ENCODE results near the gene HNRNPU. TPM values are rescaled to one million over a fixed set of nuclear protein-coding genes. Genes with fewer than 3 reads are reported as not detected.

Gene HNRNPU
- total RNA-seq, 2 donors from 2014 or later: 403 to 475 TPM

DNA sequence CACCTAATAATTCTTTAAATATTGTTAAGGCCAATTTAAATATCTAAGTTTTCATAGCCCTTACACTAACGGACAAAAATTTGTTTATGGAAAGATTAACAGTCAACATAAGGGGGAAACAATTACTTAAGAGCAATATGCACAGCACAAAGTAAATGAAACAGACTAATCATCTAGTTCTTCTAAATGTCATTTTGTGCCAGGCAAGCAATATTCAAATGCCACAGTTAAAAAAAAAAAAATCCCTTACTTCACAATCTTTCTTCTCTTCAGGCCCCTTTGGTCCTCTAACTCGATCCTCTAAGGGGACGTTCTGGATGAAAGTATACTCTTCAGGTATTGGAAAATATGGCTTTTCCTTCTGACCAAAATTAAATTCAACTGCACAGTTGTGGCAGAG lies 6.6 kb downstream of the HNRNPU start:
- peaks cover 81% of the 10 kb centered on the region for H3K36me3 Mint-ChIP-seq
- peak overlapping the region; percentile 43 to 71 for H3K27ac Mint-ChIP-seq
- ATAC-seq: no peak
- peaks cover 60 to 83% of the 10 kb centered on the region in 2 donors for H3K4me1 Mint-ChIP-seq (ENCODE audit: low read depth in 2 of 2)
- H3K27me3 Mint-ChIP-seq: no peaks in the 10 kb centered on the region
- H3K4me3 Mint-ChIP-seq: peak overlapping the region; percentile 43
- DNase-seq (ENCODE audit: low spot score): no peak
- H3K9me3 Mint-ChIP-seq: no peaks in the 10 kb centered on the region

DNA sequence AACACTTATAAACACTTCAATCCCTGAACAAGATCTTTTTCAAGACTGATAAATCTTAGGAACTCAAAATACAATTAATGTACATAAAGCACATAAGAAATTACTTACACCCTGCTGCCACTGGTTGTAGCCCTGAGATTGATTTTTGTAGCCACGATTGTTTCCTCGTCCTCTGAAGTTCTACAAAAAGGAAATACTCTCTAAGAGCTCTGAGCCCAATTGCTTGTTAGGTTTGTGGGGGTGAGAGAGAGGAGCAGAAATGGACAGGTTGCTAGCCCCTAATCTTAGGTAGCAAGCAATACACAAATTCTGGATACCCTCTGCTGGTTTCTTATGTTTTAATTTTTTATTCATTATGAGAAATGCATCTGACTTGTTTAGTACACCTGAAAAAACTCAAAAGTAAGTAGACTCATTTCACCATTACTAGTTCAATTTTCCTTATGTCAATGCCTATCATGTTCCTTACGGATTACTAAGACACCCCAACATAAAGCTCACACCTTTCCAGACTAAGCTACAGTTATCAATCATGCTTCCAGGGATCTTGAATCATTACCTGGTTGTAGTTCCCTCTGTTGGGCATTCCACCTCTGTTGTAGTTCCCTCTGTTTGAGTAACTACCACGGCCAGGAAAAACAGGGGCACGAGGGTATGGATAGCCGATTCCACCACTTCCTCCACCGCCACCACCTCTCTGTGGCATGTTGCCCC lies 9.3 kb downstream of the HNRNPU start:
- no peaks in the 10 kb centered on the region for H3K9me3 Mint-ChIP-seq
- H3K36me3 Mint-ChIP-seq: peaks cover 70% of the 10 kb centered on the region
- ATAC-seq: peak in 1 of 2 donors; percentile 41
- H3K4me3 Mint-ChIP-seq: peak overlapping the region; percentile 31
- no peaks in the 10 kb centered on the region for H3K27me3 Mint-ChIP-seq
- peaks cover 51 to 72% of the 10 kb centered on the region in 2 donors for H3K4me1 Mint-ChIP-seq (ENCODE audit: low read depth in 2 of 2)
- no peak for DNase-seq (ENCODE audit: low spot score)
- H3K27ac Mint-ChIP-seq: peak overlapping the region; percentile 43 to 71

DNA sequence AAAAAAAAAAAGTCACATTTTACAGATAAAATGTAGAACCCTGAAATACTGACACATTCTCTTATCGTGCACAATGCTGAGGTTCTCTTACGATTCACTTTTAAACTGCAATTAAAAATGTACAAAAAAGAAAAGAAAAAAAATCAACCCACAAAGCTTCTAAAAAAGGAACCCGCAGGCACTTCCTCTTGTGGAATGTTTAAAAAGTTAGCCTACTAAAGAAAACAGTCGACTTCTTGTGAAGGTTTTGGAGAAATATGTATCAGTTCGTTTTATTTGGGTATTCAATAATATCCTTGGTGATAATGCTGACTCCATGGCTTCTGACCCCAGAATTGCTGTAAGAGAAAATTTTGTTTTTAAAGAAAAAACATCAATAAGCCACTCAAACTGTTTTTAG lies 10.2 kb downstream of the HNRNPU start:
- H3K36me3 Mint-ChIP-seq: peaks cover 70% of the 10 kb centered on the region
- H3K4me1 Mint-ChIP-seq (ENCODE audit: low read depth in 2 of 2): peaks cover 53 to 70% of the 10 kb centered on the region in 2 donors
- H3K4me3 Mint-ChIP-seq: peak overlapping the region; percentile 31
- ATAC-seq: no peak
- DNase-seq (ENCODE audit: low spot score): no peak
- no peaks in the 10 kb centered on the region for H3K9me3 Mint-ChIP-seq
- H3K27me3 Mint-ChIP-seq: no peaks in the 10 kb centered on the region
- H3K27ac Mint-ChIP-seq: peak overlapping the region; percentile 67 to 71

DNA sequence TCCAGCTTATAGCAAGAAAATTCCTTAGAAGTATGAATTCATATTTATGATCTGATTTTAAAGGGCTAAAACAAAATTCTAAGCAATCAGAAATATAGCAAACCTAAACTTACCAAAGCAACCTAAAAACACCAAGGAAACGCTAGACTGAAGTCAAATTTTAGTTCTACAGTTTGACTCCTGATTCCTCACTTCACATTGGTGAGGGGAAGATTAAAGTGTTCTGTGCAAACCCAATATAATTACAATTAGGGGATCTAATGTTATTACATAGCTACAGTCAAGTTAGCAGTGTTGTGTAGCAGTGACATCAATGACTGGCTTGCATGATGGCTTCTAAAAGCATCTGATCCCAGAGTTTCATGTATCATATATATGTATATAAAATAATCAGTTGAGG lies 11.6 kb downstream of the HNRNPU start:
- DNase-seq (ENCODE audit: low spot score): no peak
- ATAC-seq: no peak
- Mint-ChIP-seq H3K27me3 (no peaks in the 10 kb centered on the region), H3K4me1 (ENCODE audit: low read depth in 2 of 2) (peaks cover 51 to 72% of the 10 kb centered on the region in 2 donors), H3K27ac (peak overlapping the region; percentile 71 to 84), H3K36me3 (peaks cover 67% of the 10 kb centered on the region), H3K9me3 (no peaks in the 10 kb centered on the region), H3K4me3 (no peak overlapping the region)

DNA sequence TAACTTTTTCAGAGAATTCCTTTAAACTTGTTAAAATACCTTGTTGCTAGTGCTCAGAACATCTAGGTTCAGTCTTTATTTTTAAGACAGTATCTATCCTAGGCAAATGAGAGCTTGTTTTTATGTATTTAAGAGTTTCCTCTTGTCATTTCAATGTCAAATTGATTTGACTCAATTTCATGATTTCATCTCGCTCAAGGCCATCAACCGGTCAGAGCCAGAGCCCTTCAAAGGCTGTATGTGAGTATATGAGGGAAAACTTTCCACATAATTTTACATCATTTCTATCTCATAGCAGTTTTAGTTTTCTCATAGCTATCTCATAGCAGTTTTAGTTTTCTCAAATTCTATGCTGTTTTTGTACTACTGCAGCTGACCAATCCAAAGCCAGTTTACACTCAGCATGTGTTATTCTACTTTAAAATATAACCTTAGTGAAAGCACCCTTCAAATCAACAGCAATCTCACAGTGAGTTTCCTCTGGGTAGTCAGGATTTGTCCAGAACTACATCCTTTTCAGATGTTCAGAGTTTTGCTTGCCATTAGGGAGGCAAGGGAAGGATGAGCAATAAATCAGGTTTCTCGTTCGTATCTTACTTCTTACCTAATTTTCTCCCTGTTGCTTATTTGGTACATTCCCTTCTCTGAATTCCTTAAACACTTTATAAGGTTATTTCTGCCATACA lies 12.7 kb downstream of the HNRNPU start:
- Mint-ChIP-seq H3K36me3 (peaks cover 64% of the 10 kb centered on the region), H3K27me3 (no peaks in the 10 kb centered on the region), H3K9me3 (no peaks in the 10 kb centered on the region), H3K27ac (peak overlapping the region; percentile 71 to 84), H3K4me1 (ENCODE audit: low read depth in 2 of 2) (peaks cover 51 to 64% of the 10 kb centered on the region in 2 donors), H3K4me3 (no peak overlapping the region)
- no peak for DNase-seq (ENCODE audit: low spot score)
- no peak for ATAC-seq

DNA sequence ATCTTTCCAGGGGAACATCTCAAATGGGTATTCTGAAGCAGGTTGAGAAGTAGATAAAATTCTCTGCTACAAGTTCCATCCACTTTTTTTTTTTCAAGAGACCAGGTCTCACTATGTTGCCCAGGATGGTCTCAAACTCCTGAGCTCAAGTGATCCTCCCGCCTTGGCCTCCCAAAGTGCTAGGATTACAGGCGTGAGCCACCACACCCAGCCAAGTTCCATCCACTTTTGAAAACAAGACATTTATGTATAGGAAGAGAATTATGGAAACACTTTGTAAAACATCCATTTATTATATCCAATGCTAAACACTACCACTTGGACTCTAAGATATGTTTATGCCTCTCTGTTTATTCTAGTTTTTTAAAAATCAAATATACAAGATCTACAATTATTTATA lies 13.4 kb downstream of the HNRNPU start:
- Mint-ChIP-seq H3K27ac (peak overlapping the region in 1 of 2 donors; percentile 29), H3K27me3 (no peaks in the 10 kb centered on the region), H3K36me3 (peaks cover 64% of the 10 kb centered on the region), H3K4me3 (no peak overlapping the region), H3K4me1 (ENCODE audit: low read depth in 2 of 2) (peaks cover 52 to 65% of the 10 kb centered on the region in 2 donors), H3K9me3 (no peaks in the 10 kb centered on the region)
- ATAC-seq (no peak), DNase-seq (ENCODE audit: low spot score) (no peak)

DNA sequence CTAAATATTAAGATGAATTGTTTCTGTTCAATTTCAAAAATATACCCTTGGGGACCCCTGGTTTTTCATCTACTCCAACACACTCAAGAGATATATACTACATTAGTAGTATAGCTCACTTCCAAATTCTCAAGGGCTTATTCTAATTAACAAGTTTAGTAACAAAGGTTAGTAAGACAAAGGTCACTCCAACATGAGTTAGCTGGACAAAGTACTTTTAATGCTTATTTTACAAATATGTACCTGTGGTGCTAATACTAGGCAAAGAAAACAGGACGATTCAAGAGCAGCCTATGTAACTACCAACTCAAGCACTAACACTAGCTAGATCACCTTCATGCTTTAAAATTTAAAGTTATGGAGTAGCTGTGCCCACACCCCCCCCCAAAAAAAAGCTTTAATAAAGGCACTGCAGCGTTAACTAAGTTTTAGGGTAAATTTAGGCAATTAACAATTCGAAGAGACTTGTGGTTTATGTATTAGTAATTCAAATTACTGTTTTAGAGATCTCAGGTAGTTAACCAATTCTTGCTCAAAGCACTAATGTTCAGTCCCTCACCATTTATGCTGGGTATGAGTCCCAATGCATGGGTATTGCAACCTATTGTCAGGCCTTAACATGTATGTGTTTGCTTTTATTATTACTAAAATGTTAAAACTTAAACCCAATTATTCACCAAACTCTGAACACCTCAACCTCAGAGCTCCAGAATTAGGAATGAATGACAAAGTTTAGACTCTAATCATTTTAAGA lies 14.1 kb downstream of the HNRNPU start:
- peaks cover 49 to 63% of the 10 kb centered on the region in 2 donors for H3K4me1 Mint-ChIP-seq (ENCODE audit: low read depth in 2 of 2)
- no peak for ATAC-seq

DNA sequence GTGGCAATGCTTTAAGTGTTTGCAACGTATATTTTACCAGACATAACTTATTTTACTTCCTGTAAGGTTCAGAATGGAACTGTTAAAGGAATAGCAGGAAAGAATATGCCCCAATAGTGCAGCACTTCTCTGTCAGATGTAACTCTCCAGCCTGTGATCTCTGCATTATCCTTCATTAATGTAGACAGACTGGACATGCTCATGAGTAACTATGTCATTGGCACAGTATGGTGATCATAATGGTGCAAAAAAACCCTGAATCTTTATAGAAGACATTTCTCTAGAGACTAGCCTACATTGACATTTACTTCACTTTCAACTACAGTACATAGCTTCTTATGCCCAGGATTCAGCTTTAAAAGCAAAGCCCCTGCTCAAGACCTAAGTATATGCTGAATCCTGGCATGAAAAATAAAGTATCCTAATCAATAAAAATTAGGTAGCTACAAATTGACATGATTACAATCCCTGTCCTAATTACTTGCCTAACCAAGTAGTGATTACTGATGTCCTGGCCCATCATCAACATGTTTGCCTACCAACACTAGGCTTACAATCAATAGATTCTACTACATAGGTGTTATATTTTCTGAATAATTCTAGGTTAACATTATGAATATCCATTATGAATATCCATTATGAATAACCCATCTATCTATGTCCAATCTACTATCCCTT lies 15.0 kb downstream of the HNRNPU start:
- Mint-ChIP-seq H3K4me3 (no peak overlapping the region), H3K4me1 (ENCODE audit: low read depth in 2 of 2) (peaks cover 43 to 54% of the 10 kb centered on the region in 2 donors), H3K27ac (peak overlapping the region; percentile 62 to 79)

More for the DNA sequence above, 14.1 kb downstream of the HNRNPU start:
- Mint-ChIP-seq H3K4me3 (no peak overlapping the region), H3K27me3 (no peaks in the 10 kb centered on the region), H3K36me3 (peaks cover 63% of the 10 kb centered on the region), H3K27ac (peak overlapping the region; percentile 62 to 79), H3K9me3 (no peaks in the 10 kb centered on the region)
- no peak for DNase-seq (ENCODE audit: low spot score)

DNA sequence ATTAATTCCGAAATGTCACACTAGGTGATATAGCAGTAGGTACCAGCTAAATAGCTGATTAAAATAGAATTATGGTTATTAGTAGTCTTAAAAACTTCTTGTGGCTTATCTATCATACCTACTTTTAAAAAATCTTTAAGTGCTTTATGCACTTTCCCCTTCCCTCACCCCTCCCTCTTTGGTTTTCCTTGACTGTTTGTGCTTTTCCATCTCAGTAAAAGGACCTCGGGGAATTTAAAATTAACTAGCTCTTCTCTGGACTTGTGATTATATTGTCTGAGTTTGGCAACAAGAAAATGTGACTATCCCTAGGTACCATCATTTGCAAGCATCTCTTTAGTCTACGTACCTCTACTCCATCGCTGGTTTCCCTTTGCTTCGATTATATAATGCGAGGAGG lies 17.7 kb downstream of the HNRNPU start:
- Mint-ChIP-seq H3K36me3 (peaks cover 41% of the 10 kb centered on the region), H3K4me1 (ENCODE audit: low read depth in 2 of 2) (peaks cover 27 to 36% of the 10 kb centered on the region in 2 donors), H3K27me3 (no peaks in the 10 kb centered on the region), H3K9me3 (no peaks in the 10 kb centered on the region), H3K4me3 (no peak overlapping the region), H3K27ac (peak overlapping the region; percentile 24 to 33)
- ATAC-seq (no peak), DNase-seq (ENCODE audit: low spot score) (no peak)

More for the DNA sequence above, 15.0 kb downstream of the HNRNPU start:
- H3K36me3 Mint-ChIP-seq: peaks cover 59% of the 10 kb centered on the region
- no peaks in the 10 kb centered on the region for H3K9me3 Mint-ChIP-seq
- H3K27me3 Mint-ChIP-seq: no peaks in the 10 kb centered on the region
- ATAC-seq: no peak
- no peak for DNase-seq (ENCODE audit: low spot score)

DNA sequence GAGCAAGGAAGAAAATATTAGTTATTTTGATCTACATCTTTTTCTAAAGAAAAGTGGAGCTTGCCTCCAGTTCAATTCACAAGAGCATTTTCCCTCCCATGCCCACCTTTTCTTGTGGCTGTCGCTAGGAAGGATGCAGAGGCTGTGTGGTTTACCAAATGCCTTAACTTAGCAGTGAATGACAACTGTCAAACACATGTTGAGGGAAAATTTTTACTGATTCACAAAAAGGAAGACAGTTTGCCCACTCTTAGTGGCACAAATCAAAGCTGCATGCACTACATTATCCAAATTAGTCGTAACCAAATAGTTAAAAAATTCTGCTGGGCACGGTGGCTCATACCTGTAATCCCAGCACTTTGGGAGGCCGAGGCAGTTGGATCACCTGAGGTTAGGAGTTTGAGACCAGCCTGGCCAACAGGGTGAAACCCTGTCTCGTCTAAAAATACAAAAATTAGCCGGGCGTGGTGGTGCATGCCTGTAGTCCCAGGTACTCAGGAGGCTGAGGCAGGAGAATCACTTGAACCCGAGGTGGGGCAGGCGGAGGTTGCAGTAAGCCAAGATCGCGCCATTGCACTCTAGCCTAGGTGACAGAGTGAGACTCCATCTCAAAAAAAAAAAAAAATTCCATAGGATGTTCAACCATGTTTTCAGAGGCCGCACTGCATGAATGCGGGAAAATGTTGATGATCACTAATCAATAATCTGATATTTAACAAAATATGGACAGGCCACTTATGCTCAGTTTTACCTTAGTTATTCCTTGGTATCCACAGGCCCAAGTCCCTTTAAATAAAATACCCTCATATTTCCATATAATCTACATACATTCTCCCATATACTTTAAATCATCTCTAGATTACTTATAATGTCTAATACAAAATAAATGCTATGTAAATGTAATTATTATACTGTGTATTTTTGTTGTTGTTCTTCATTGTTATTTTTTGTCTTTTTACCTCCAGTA lies 19.9 kb downstream of the HNRNPU start:
- Mint-ChIP-seq H3K4me1 (ENCODE audit: low read depth in 2 of 2) (peaks cover 39 to 45% of the 10 kb centered on the region in 2 donors), H3K4me3 (no peak overlapping the region), H3K9me3 (no peaks in the 10 kb centered on the region), H3K27me3 (no peaks in the 10 kb centered on the region), H3K27ac (peak overlapping the region; percentile 41 to 77), H3K36me3 (peaks cover 50% of the 10 kb centered on the region)
- ATAC-seq (no peak), DNase-seq (ENCODE audit: low spot score) (no peak)

DNA sequence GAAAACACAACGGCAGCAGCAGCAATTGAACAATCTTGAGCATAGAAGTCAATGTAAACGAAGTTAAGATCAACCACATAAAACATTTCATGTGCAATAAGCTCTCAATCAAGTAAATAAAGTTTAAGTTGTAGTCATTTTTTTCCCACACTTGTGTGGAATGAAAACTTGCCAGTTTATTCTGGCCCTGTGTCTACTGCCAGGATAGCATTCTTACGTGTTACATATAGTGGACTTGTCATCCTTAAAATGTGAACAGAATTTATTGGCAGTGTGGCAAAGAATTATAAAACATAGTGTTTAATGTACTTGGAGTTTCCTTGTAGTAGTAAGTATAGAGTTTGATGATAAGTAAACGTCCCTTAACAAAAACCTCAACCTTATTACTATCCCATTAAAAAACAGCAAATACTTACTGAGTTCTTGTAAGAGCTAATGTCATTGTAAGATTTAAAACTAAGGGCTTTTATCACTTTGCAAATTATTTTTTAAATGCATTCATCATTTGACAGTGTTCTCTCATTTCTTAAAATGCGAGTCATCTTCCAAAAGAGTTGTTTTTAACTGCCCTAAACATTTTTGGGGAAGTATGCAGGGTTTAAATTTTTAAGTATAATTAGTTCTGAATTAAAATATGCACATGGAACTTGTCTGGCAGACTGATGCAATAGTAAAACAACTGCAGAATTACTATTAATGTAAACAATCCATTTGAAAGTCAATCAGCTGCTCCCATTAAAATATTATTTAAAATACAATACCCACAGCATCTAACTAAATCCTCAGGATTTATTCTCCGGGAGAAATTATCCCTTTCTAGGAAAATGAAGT lies 21.0 kb downstream of the HNRNPU start:
- no peak overlapping the region for H3K4me3 Mint-ChIP-seq
- peaks cover 42% of the 10 kb centered on the region for H3K36me3 Mint-ChIP-seq
- no peaks in the 10 kb centered on the region for H3K27me3 Mint-ChIP-seq
- peaks cover 34 to 45% of the 10 kb centered on the region in 2 donors for H3K4me1 Mint-ChIP-seq (ENCODE audit: low read depth in 2 of 2)
- DNase-seq (ENCODE audit: low spot score): no peak
- H3K9me3 Mint-ChIP-seq: no peaks in the 10 kb centered on the region
- no peak for ATAC-seq
- H3K27ac Mint-ChIP-seq: peak overlapping the region; percentile 41 to 77
